Activated CD4-positive, alpha-beta T cell treated with anti-CD3 and anti-CD28 coated beads for 36 hours (primary cell): ENCODE results near the gene ADPRM. TPM values are rescaled to one million over a fixed set of nuclear protein-coding genes. Genes with fewer than 3 reads are reported as not detected.

Experiments
- ATAC-seq: fragments of 200-7000 bp; cut with Tn5 transposase; one replicate; pipeline ENCODE4 v1.10.0; 2021; ENCODE audit warnings: mild to moderate bottlenecking, moderate library complexity
- CTCF ChIA-PET: fragments of 350-600 bp; sonication (Branson Sonifier 250); formaldehyde crosslinking; loops from one replicate; lab custom pipeline; 2021; ENCODE audit warnings: antibody characterized with exemption; lab: Charles Lee
- POLR2A ChIA-PET: fragments of 350-600 bp; sonication (Branson Sonifier 250); formaldehyde crosslinking; loops from one replicate; lab custom pipeline; 2021; ENCODE audit warnings: antibody characterized with exemption, inconsistent platforms; lab: Charles Lee
- DNase-seq: peaks from one replicate; pipeline ENCODE4 v3.0.0-alpha.2; 2020
- H3K27ac Mint-ChIP-seq: one replicate; pipeline ENCODE4 v1.8.0; 2021; ENCODE audit warnings: mixed read lengths
- H3K27me3 Mint-ChIP-seq: one replicate; pipeline ENCODE4 v1.8.0; 2021; ENCODE audit warnings: mixed read lengths
- H3K36me3 Mint-ChIP-seq: one replicate; pipeline ENCODE4 v1.8.0; 2021; ENCODE audit warnings: low read depth, mixed read lengths
- H3K4me1 Mint-ChIP-seq: one replicate; pipeline ENCODE4 v1.8.0; 2021; ENCODE audit warnings: mixed read lengths
- H3K4me3 Mint-ChIP-seq: one replicate; pipeline ENCODE4 v1.8.0; 2021; ENCODE audit warnings: mild to moderate bottlenecking, moderate library complexity, mixed read lengths
- H3K9me3 Mint-ChIP-seq: one replicate; pipeline ENCODE4 v1.8.0; 2021; ENCODE audit warnings: low read depth, mixed read lengths
- intact Hi-C, 2 experiments: fragments of 100-400 bp; cut with DNase I in 1 of 2; cut with micrococcal nuclease in 1 of 2; formaldehyde crosslinking; loops; one replicate each; pipeline versions ENCODE4 v1.14.2 to v1.15.1; 2022 to 2024; cut with DNase I, micrococcal nuclease
- total RNA-seq, 2 experiments: library from RNA; stranded (reverse); gene quantifications; one replicate each; pipeline ENCODE4 v1.2.3, GENCODE V29; 2021

The ADPRM gene
- total RNA-seq, 2 experiments from 2014 or later = 11.2 to 12.8 TPM

DNA sequence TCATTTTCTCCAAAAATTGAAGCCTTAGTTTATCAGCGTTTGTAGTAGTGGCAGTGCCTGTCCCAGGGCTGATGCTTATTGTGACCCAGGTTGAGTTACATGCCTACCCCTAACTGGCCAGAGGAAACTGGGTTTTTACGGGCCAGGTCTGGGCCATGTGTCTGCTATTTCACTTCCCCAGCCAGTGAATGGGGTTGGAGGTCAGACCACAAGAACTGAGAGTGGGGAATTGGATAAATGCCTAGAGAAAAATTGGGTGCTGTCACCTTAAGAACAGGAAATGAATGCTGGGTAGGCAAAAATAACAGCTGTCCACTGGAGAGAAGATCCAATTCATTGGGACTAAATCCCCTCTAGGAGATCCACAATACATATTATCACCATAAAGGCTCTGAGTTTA lies 5.2 kb downstream of the ADPRM start:
- DNase-seq = no peak

DNA sequence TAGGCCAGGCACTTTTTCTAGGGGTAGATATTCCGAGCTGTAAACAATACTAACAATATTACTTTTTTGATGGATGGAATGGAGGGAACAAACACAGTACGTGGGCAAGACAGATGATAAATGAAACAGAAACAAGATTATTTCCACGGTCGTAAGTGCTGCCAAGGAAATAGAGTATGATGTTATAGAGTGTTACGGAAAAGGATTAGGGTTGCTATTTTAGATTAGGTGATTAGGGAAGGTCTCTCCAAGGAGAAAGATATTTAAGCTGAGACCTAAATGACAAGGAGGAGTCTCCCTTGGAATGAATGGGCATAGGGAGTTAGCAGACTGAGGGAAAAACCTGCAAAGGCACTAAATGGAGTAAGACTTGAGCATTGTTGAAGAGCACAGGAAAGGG lies 8.3 kb downstream of the ADPRM start:
- peak overlapping the region; percentile 61 for H3K27ac Mint-ChIP-seq
- H3K9me3 Mint-ChIP-seq = no peaks in the 10 kb centered on the region
- peaks cover 47% of the 10 kb centered on the region for H3K4me1 Mint-ChIP-seq
- intact Hi-C loops = no loop called here
- peaks cover 46% of the 10 kb centered on the region for H3K36me3 Mint-ChIP-seq
- no peak overlapping the region for H3K4me3 Mint-ChIP-seq
- no peak for ATAC-seq
- ChIA-PET POLR2A (no interaction called here), CTCF (interaction anchor here (0.6 to 1.3 kb wide), 2 partner anchors 9 to 14 kb away, joined by 4 read pairs; no protein-coding TSS in a partner anchor)
- no peaks in the 10 kb centered on the region for H3K27me3 Mint-ChIP-seq
- no peak for DNase-seq

More for the DNA sequence above, 5.2 kb downstream of the ADPRM start:
- peaks cover 39% of the 10 kb centered on the region for H3K36me3 Mint-ChIP-seq
- H3K4me1 Mint-ChIP-seq = peaks cover 58% of the 10 kb centered on the region
- peak overlapping the region; percentile 8 for H3K27ac Mint-ChIP-seq
- ChIA-PET CTCF (interaction anchor here (1.6 kb wide), 1 partner anchor 34 kb away, joined by 4 read pairs; no protein-coding TSS in a partner anchor), POLR2A (no interaction called here)
- no peaks in the 10 kb centered on the region for H3K9me3 Mint-ChIP-seq
- no peaks in the 10 kb centered on the region for H3K27me3 Mint-ChIP-seq
- ATAC-seq = no peak
- intact Hi-C loops = no loop called here
- H3K4me3 Mint-ChIP-seq = no peak overlapping the region

DNA sequence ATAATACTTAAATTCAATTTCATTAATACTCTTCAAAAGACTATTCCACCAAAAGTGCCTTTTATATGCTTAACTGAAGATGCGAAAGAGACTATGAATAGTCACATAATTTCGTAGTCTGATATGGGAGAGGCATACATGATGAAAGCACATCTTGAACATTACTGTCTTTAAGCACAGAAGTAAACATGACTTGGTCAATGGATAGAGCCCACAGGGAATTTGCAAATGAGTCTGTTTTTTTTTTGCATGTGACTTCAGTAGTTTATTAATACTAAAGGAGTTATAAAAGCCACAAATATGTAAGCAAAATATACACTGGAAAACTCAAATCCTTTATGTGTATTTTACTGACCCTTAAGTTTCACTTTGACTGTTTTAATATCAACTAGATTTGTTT lies 15.9 kb downstream of the ADPRM start:
- no peak for DNase-seq
- CTCF ChIA-PET = no interaction called here
- Mint-ChIP-seq H3K9me3 (no peaks in the 10 kb centered on the region), H3K4me3 (no peak overlapping the region), H3K27me3 (no peaks in the 10 kb centered on the region), H3K27ac (no peak overlapping the region), H3K4me1 (peaks cover 7% of the 10 kb centered on the region), H3K36me3 (peaks cover 37% of the 10 kb centered on the region)
- ATAC-seq = no peak
- POLR2A ChIA-PET = no interaction called here
- intact Hi-C loops = no loop called here

DNA sequence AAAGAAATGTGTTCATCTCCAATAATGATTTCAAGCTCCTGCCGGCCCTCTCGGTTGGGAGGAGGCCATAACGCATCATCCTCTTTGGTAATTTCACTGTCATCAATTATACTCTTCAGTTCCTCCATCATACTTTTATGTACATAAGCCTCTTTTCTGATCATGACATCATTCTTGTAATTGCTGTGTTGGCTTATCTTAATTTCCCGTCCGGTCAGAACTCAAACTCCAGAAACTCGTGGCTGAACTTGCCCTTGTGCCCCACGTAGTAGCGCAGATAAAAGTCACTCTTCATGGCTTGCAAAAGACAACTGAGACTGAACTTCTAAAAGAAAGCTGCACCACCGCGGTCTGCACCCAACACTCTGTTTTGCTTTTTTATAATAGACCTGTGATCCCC lies 18.8 kb downstream of the ADPRM start:
- Mint-ChIP-seq H3K27ac (no peak overlapping the region), H3K27me3 (no peaks in the 10 kb centered on the region), H3K9me3 (no peaks in the 10 kb centered on the region), H3K4me1 (peaks cover 7% of the 10 kb centered on the region), H3K4me3 (no peak overlapping the region), H3K36me3 (peaks cover 20% of the 10 kb centered on the region)
- ChIA-PET CTCF (no interaction called here), POLR2A (no interaction called here)
- intact Hi-C loops = no loop called here
- ATAC-seq (no peak), DNase-seq (no peak)

DNA sequence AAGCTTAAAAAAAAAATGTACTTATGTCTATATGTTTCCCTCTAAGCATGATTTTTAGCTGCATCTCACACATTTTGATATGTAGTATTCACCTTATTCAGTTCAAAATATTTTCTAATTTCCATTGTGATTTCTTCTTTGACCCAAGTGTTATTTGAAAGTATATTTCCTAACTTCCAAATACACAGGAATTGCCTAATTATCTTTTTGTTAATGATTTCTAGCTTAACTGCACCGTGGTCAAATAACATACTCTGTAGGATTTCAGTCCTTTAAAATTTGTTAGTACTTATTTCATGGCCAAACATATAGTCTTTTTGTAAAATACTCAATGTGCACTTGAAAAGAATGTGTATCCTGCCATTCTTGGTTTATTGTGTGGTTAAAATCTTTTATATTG lies 21.2 kb downstream of the ADPRM start:
- intact Hi-C loops = no loop called here
- ChIA-PET CTCF (interaction anchor here (1.7 kb wide), 1 partner anchor 18 kb away, joined by 4 read pairs; no protein-coding TSS in a partner anchor), POLR2A (no interaction called here)
- no peak overlapping the region for H3K4me3 Mint-ChIP-seq
- DNase-seq (no peak), ATAC-seq (no peak)
- H3K27me3 Mint-ChIP-seq = no peaks in the 10 kb centered on the region
- H3K36me3 Mint-ChIP-seq = peaks cover 8% of the 10 kb centered on the region
- no peak overlapping the region for H3K27ac Mint-ChIP-seq
- no peaks in the 10 kb centered on the region for H3K9me3 Mint-ChIP-seq
- H3K4me1 Mint-ChIP-seq = peaks cover 7% of the 10 kb centered on the region

DNA sequence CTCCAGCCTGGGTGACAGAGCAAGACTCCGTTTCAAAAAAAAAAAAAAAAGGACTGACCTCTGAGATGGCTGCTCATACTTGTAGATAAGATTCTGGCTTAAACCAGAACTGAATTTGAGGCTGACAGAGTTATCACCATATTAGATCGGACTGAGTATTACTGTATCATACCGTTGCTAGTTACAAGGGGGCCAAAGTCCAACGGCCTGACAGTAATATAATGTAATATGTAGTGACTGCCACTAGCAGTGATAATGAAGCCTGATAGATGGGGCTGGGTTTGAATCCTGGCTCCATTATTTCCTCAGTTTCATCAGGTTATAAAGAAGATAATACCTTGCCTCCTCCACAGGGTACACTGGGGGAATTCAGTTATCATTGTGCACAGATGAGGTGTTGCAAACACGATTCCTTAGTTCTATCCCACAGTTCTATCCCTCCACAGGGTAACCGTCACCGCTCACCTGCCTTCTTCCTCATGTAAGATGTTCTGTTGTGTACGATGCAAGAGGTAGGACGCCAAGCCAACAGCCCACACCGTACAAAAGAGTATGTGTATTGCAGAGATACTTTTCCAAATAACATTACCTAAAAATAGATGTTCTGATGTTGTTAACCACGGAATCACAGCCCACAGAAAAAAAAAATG lies 27.3 kb downstream of the ADPRM start:
- ATAC-seq (no peak), DNase-seq (no peak)
- intact Hi-C loops = no loop called here
- Mint-ChIP-seq H3K27ac (no peak overlapping the region), H3K9me3 (no peaks in the 10 kb centered on the region), H3K27me3 (no peaks in the 10 kb centered on the region), H3K36me3 (no peaks in the 10 kb centered on the region), H3K4me3 (no peak overlapping the region), H3K4me1 (peaks cover 16% of the 10 kb centered on the region)
- ChIA-PET CTCF (interaction anchor here (0.6 kb wide), 1 partner anchor 13 kb away, joined by 3 read pairs; no protein-coding TSS in a partner anchor), POLR2A (no interaction called here)

DNA sequence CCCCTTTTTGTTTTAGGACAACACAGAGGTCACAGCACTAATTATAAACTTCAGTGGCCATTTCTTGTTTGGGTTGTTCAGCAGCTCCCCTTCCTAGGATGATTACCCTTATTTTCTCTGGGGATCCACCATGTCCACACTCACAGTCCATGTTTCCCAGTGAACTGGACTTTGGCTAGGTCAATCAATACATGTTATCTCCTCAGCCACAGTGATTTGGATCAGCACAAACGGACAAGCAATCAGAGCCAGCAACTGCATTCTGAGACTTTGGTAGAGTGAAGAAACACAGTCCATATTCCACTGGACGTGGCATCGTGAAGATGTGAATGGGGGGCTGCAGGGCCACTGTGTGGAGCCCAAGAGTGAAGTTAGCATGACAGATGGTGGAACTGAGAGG lies 27.9 kb downstream of the ADPRM start:
- ATAC-seq (no peak), DNase-seq (no peak)
- no peak overlapping the region for H3K27ac Mint-ChIP-seq
- CTCF ChIA-PET = interaction anchor here (0.6 kb wide), 1 partner anchor 12 kb away, joined by 3 read pairs; no protein-coding TSS in a partner anchor
- no peaks in the 10 kb centered on the region for H3K36me3 Mint-ChIP-seq
- no peaks in the 10 kb centered on the region for H3K27me3 Mint-ChIP-seq
- POLR2A ChIA-PET = no interaction called here
- peaks cover 18% of the 10 kb centered on the region for H3K4me1 Mint-ChIP-seq
- H3K4me3 Mint-ChIP-seq = no peak overlapping the region
- no peaks in the 10 kb centered on the region for H3K9me3 Mint-ChIP-seq
- intact Hi-C loops = no loop called here

DNA sequence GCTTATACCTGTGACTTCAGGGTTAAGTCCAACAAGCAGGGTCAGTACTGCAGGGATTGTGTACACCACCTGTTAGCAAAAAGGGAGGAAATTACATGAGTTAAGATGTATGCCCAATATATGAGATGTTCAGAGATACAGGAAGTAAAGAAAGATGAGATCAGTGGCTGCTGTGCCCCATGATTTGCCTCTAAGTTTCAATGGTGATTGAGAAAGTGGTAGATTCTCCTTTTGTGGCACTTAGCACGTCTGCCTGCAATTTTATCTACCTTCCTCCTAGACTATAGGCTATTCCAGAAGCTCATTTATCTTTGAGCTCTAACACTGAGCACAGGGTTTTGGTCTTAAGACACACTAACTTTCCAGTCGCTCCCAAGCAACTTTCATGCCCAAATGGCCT lies 28.8 kb downstream of the ADPRM start:
- CTCF ChIA-PET = interaction anchor here (0.7 kb wide), 1 partner anchor 11 kb away, joined by 4 read pairs; no protein-coding TSS in a partner anchor
- intact Hi-C loops = no loop called here
- H3K4me3 Mint-ChIP-seq = no peak overlapping the region
- no peaks in the 10 kb centered on the region for H3K27me3 Mint-ChIP-seq
- H3K9me3 Mint-ChIP-seq = no peaks in the 10 kb centered on the region
- ATAC-seq = no peak
- H3K4me1 Mint-ChIP-seq = peaks cover 28% of the 10 kb centered on the region
- no peak overlapping the region for H3K27ac Mint-ChIP-seq
- POLR2A ChIA-PET = no interaction called here
- no peaks in the 10 kb centered on the region for H3K36me3 Mint-ChIP-seq
- DNase-seq = no peak

DNA sequence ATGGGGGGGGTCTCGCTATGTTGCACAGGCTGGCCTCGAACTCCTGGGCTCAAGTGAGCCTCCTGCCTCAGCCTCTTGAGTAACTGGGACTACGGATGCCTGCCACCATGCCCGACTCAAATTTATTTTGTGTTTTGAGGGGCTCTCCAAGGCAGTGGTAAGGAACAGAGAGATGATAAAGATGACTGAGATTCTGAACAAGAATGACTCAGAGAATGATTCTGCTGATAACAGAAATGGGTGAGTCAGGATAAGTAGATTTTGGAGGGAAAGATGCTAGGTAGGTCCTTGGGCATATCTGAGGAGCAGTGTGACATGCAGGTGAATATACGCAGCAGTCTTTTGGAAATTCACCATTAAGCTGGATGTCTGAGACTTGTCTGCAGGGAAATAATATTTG lies 29.8 kb downstream of the ADPRM start:
- intact Hi-C loops = no loop called here
- H3K27me3 Mint-ChIP-seq = no peaks in the 10 kb centered on the region
- no peak overlapping the region for H3K27ac Mint-ChIP-seq

DNA sequence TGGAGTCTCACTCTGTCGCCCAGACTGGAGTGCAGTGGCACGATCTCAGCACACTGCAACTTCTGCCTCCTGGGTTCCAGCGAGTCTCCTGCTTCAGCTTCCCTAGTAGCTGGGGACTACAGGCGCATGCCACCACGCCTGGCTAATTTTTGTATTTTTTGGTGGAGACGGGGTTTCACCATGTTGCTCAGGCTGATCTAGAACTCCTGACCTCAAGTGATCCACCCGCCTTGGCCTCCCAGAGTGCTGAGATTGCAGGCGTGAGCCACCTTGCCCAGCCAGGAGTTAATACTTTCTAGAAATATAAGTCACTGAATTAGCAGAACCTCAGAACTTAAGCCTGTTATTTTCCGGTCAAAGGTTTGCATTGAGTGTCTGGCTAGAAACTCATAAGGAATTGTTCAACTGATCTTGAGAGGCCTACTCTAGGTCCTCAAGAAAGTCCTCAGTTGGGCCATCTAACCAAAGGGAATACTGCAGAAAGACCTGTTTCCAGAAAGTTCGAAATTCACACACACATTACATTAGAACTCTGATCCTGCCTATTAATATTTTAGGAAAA lies 31.0 kb downstream of the ADPRM start:
- intact Hi-C loops = no loop called here
- Mint-ChIP-seq H3K36me3 (no peaks in the 10 kb centered on the region), H3K9me3 (no peaks in the 10 kb centered on the region), H3K27me3 (no peaks in the 10 kb centered on the region), H3K4me3 (no peak overlapping the region), H3K27ac (no peak overlapping the region), H3K4me1 (peaks cover 28% of the 10 kb centered on the region)
- DNase-seq (no peak), ATAC-seq (no peak)
- CTCF ChIA-PET = interaction anchor here (0.8 to 1.0 kb wide), 3 partner anchors 9 to 99 kb away, joined by 3 read pairs; no protein-coding TSS in a partner anchor
- POLR2A ChIA-PET = no interaction called here

More for the DNA sequence above, 29.8 kb downstream of the ADPRM start:
- no peaks in the 10 kb centered on the region for H3K36me3 Mint-ChIP-seq
- ATAC-seq (peak; percentile 67), DNase-seq (peak; percentile 25)
- POLR2A ChIA-PET = no interaction called here
- CTCF ChIA-PET = no interaction called here
- H3K9me3 Mint-ChIP-seq = no peaks in the 10 kb centered on the region
- H3K4me3 Mint-ChIP-seq = no peak overlapping the region
- peaks cover 28% of the 10 kb centered on the region for H3K4me1 Mint-ChIP-seq

DNA sequence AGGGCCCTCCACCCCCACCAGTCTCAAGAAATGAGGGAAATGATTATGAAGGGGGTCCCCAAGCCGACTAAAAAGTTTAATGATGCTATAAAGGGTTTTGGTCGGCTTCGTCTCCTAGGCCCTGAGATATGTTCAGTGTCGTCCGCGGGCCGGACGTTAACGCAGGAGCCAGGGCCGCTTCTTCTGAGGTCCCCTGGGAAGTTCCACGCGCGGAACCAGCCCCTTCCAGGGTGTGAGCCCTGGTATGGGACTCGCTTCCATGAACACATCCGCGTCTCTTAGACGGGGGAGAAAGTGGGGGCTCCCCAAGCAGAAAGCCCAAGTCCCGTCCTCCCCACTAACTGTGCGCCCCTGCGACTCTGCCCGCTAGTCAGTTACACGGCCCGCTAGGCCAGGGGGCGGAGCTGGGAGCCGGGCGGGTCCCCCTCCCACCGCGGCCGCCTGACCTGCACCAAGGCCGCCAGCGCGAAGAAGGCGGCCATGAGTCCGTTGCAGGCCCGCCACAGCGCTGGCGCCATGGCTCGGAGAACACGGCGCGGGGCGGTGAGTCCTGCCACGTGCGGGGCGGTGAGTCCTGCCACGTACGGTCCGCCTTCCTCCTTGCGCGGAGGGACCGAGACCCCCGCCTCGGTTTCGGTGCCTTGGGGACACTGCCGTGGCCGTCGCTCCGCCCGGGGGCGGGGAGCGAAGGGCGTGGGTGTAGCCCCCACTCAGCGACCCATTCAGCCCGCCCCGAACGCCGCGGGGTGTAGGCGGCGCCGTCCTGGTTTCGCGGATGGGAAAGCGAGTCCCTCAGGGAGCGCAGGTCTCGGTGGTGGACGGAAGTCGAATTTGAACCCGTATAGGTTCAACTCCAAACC lies 32.2 kb downstream of the ADPRM start, which contains the start of gene TMEM220:
TSS of gene TMEM220 (minus strand) at position 690 of the 860 bp plus-strand sequence. CDS start at position 518, 172 bp downstream.
- intact Hi-C loops = loop anchor here (1.0 kb wide), 2 partner anchors 30 to 32 kb away; partner anchors contain the start of genes ADPRM (in 1 of the 2) and SCO1 (in 1 of the 2)
- Mint-ChIP-seq H3K9me3 (no peaks in the 10 kb centered on the region), H3K4me1 (peaks cover 28% of the 10 kb centered on the region), H3K36me3 (no peaks in the 10 kb centered on the region), H3K27ac (peak within 1 kb of the TSS; percentile 78), H3K27me3 (no peaks in the 10 kb centered on the region), H3K4me3 (peak within 1 kb of the TSS; percentile 80)
- POLR2A ChIA-PET = no interaction called here
- CTCF ChIA-PET = interaction anchor here (0.8 to 1.1 kb wide), 3 partner anchors 8 to 98 kb away, joined by 3 read pairs; no protein-coding TSS in a partner anchor
- peak; percentile 57 for DNase-seq
- ATAC-seq = peak; percentile 63
